ENCODE measurements around the gene ADA. TPM values are rescaled to one million over a fixed set of nuclear protein-coding genes. Genes with fewer than 3 reads are reported as not detected.
A peak's percentile ranks its signal among the peaks of the same experiment; 100 is the strongest.

Gene ADA
- total and polyA plus RNA-seq, 2 of the 13 experiments (the other 11 are each of a cell fraction or from before 2014, with no cell fraction given): 2.5 to 11.3 TPM

DNA sequence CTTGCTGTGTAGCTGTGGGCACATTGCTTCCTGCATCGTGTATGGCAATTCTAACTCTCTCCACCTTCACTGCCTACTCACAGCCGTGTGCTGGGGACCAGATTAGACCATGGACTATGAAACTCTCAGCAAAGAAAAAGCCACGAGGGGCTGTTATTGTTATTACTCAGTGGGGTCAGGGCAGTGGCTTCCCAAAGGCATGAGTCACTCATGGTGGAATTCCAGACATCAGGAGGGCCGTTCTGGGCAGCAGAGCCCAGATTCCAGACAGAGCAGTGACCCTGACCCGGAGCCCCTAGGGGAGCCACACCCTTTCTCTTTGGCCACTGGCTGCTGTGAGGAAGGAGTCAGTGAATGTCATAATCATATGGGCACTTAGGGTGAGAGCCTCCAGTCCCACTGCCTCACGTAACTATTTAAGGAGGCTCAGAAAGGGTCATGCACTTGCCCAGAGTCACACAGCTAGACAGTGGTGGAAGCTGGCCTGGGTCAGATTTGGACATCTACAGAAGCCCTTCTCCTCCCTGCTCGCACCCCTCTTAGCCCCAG is 41.5 kb upstream of the ADA start (continued):
- TF ChIP-seq, protein P1, sequence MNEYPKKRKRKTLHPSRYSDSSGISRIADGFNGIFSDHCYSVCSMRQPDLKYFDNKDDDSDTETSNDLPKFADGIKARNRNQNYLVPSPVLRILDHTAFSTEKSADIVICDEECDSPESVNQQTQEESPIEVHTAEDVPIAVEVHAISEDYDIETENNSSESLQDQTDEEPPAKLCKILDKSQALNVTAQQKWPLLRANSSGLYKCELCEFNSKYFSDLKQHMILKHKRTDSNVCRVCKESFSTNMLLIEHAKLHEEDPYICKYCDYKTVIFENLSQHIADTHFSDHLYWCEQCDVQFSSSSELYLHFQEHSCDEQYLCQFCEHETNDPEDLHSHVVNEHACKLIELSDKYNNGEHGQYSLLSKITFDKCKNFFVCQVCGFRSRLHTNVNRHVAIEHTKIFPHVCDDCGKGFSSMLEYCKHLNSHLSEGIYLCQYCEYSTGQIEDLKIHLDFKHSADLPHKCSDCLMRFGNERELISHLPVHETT (CRISPR knock-in tag; conservative IDR thresholded peaks at IDR 0.05): no peak
- no peak for TF ChIP-seq SP2 (CRISPR knock-in tag; IDR thresholded peaks at IDR 0.05)
- no peak; the same call in 1 of the 2 replicates for TF ChIP-seq ZNF503 (CRISPR knock-in tag; IDR thresholded peaks at IDR 0.05)
- no peak for TF ChIP-seq TGIF2 (CRISPR knock-in tag; IDR thresholded peaks at IDR 0.05)
- TF ChIP-seq ZNF614 (CRISPR knock-in tag; IDR thresholded peaks at IDR 0.05; ENCODE audit: borderline replicate concordance): peak; percentile 56; the same call in 1 of the 2 replicates
- TF ChIP-seq ZZZ3 (CRISPR knock-in tag; IDR thresholded peaks at IDR 0.05; ENCODE audit: borderline replicate concordance): no peak
- no peak for TF ChIP-seq NFE2L1 (CRISPR knock-in tag; IDR thresholded peaks at IDR 0.05; ENCODE audit: borderline replicate concordance)
- peak; percentile 55 for TF ChIP-seq BCL6 (CRISPR knock-in tag; IDR thresholded peaks at IDR 0.05)
- TF ChIP-seq ZFP36L2 (CRISPR knock-in tag; IDR thresholded peaks at IDR 0.05): no peak
- TF ChIP-seq ZNF720 (CRISPR knock-in tag; IDR thresholded peaks at IDR 0.05): no peak
- peak; percentile 28; the same call in 1 of the 2 replicates for TF ChIP-seq DMAP1 (CRISPR knock-in tag; IDR thresholded peaks at IDR 0.05)
- TF ChIP-seq ZSCAN30 (CRISPR knock-in tag; IDR thresholded peaks at IDR 0.05): no peak
- TF ChIP-seq, protein P2, sequence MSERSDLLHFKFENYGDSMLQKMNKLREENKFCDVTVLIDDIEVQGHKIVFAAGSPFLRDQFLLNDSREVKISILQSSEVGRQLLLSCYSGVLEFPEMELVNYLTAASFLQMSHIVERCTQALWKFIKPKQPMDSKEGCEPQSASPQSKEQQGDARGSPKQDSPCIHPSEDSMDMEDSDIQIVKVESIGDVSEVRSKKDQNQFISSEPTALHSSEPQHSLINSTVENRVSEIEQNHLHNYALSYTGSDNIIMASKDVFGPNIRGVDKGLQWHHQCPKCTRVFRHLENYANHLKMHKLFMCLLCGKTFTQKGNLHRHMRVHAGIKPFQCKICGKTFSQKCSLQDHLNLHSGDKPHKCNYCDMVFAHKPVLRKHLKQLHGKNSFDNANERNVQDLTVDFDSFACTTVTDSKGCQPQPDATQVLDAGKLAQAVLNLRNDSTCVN (CRISPR knock-in tag; IDR thresholded peaks at IDR 0.05; ENCODE audit: borderline replicate concordance): peak; percentile 55
- no peak for TF ChIP-seq CREB3 (CRISPR knock-in tag; IDR thresholded peaks at IDR 0.05)
- TF ChIP-seq REPIN1 (CRISPR knock-in tag; IDR thresholded peaks at IDR 0.05; ENCODE audit: borderline replicate concordance, low read depth): no peak
- TF ChIP-seq, protein P3, sequence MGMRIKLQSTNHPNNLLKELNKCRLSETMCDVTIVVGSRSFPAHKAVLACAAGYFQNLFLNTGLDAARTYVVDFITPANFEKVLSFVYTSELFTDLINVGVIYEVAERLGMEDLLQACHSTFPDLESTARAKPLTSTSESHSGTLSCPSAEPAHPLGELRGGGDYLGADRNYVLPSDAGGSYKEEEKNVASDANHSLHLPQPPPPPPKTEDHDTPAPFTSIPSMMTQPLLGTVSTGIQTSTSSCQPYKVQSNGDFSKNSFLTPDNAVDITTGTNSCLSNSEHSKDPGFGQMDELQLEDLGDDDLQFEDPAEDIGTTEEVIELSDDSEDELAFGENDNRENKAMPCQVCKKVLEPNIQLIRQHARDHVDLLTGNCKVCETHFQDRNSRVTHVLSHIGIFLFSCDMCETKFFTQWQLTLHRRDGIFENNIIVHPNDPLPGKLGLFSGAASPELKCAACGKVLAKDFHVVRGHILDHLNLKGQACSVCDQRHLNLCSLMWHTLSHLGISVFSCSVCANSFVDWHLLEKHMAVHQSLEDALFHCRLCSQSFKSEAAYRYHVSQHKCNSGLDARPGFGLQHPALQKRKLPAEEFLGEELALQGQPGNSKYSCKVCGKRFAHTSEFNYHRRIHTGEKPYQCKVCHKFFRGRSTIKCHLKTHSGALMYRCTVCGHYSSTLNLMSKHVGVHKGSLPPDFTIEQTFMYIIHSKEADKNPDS (CRISPR knock-in tag; IDR thresholded peaks at IDR 0.05): no peak
- TF ChIP-seq FOXA1 (IDR thresholded peaks at IDR 0.05): no peak
- TF ChIP-seq FOXA1 (CRISPR knock-in tag; IDR thresholded peaks at IDR 0.05): 0 out of 2 replicates have a peak, but pooled peaks have one; percentile 17
- no peak for TF ChIP-seq SYNCRIP (IDR thresholded peaks at IDR 0.05; ENCODE audit: insufficient read depth, low read depth, low read length)
- no peak for TF ChIP-seq NPAS2 (CRISPR knock-in tag; IDR thresholded peaks at IDR 0.05; ENCODE audit: borderline replicate concordance)
- no peak for TF ChIP-seq NR3C1 (CRISPR knock-in tag; IDR thresholded peaks at IDR 0.05)
- no peak for TF ChIP-seq ZNF557 (CRISPR knock-in tag; IDR thresholded peaks at IDR 0.05)
- TF ChIP-seq ZSCAN25 (CRISPR knock-in tag; IDR thresholded peaks at IDR 0.05): no peak
- no peak for TF ChIP-seq RNF2 (conservative IDR thresholded peaks at IDR 0.05; ENCODE audit: low read depth)

Data from HepG2 (cell line).